Panc1 (cell line): ENCODE results near the gene NDRG3. TPM values are rescaled to one million over a fixed set of nuclear protein-coding genes. Genes with fewer than 3 reads are reported as not detected.

Source experiments
- ATAC-seq: fragments of 200-7000 bp; cut with Tn5 transposase; 2 replicates; pipeline ENCODE4 v1.9.1; 2020; ENCODE audit warnings: mild to moderate bottlenecking, moderate library complexity
- BruUV-seq: library from RNA; stranded (reverse); fragments of 400-500 nt; replicated peaks from 2 replicates; lab custom pipeline; 2021; lab: Mats Ljungman, UMichigan
- CTCF ChIA-PET: fragments of 300-600 bp; sonication (Branson Sonifier 250); formaldehyde crosslinking; loops from one replicate; lab custom pipeline; 2022; ENCODE audit warnings: antibody characterized with exemption; lab: Charles Lee
- POLR2A ChIA-PET: fragments of 300-600 bp; sonication (Branson Sonifier 250); formaldehyde crosslinking; loops from one replicate; lab custom pipeline; 2022; ENCODE audit warnings: antibody characterized with exemption; lab: Charles Lee
- DNase-seq: peaks from one replicate; pipeline ENCODE4 v3.0.0-alpha.2; 2010; ENCODE audit warnings: low read depth, low spot score
- H3K27ac ChIP-seq: 2 replicates; pipeline ENCODE4 v1.5.1; 2011; ENCODE audit warnings: mild to moderate bottlenecking, low read length, inconsistent platforms
- H3K27me3 ChIP-seq: fragments of 200-500 bp; sonication (Bioruptor generic); 2 replicates; pipeline ENCODE4 v1.6.0; 2014; ENCODE audit warnings: low read length, inconsistent platforms; ENCODE audit not compliant: control insufficient read depth, insufficient read depth
- H3K36me3 ChIP-seq: fragments of 200-500 bp; sonication (Bioruptor generic); 2 replicates; pipeline ENCODE4 v1.5.1; 2014; ENCODE audit warnings: inconsistent platforms, mild to moderate bottlenecking, low read length, moderate library complexity; ENCODE audit not compliant: control insufficient read depth, insufficient read depth
- H3K4me1 ChIP-seq: 2 replicates; pipeline ENCODE4 v1.5.1; 2011; ENCODE audit warnings: inconsistent platforms, mild to moderate bottlenecking, low read length, moderate library complexity; ENCODE audit not compliant: control insufficient read depth, insufficient read depth
- H3K4me3 ChIP-seq, 2 experiments: 2 replicates each; pipeline ENCODE4 v1.5.1; 2011 to 2012; ENCODE audit warnings: low read depth in 2 of 2, low read length in 2 of 2, mild to moderate bottlenecking in 2 of 2, inconsistent platforms in 1 of 2, moderate library complexity in 1 of 2
- H3K9me3 ChIP-seq: fragments of 200-500 bp; sonication (Bioruptor generic); 2 replicates; pipeline ENCODE4 v1.5.1; 2014; ENCODE audit warnings: low read depth, mild to moderate bottlenecking, inconsistent platforms, low read length, moderate library complexity; ENCODE audit not compliant: control insufficient read depth, insufficient read depth
- CTCF ChIP-seq: fragments of 450-650 bp; IDR thresholded peaks from 2 replicates; pipeline ENCODE4 v1.5.1; 2017; ENCODE audit warnings: mild to moderate bottlenecking
- POLR2AphosphoS5 ChIP-seq: IDR thresholded peaks from 2 replicates; pipeline ENCODE4 v1.6.1; 2012; ENCODE audit warnings: mild to moderate bottlenecking, low read depth, low read length, moderate library complexity
- REST ChIP-seq, 2 experiments: IDR thresholded peaks; 2 replicates each; pipeline ENCODE4 v1.6.1; 2011 to 2012; ENCODE audit warnings: low read depth in 2 of 2, control low read depth in 1 of 2, low read length in 1 of 2, mild to moderate bottlenecking in 1 of 2, moderate library complexity in 1 of 2; ENCODE audit not compliant: insufficient read depth in 1 of 2
- SIN3A ChIP-seq: IDR thresholded peaks from 2 replicates; pipeline ENCODE4 v1.6.1; 2012; ENCODE audit warnings: low read depth, mild to moderate bottlenecking, low read length, moderate library complexity, borderline replicate concordance; ENCODE audit not compliant: insufficient read depth
- TCF7L2 ChIP-seq: IDR thresholded peaks from 2 replicates; pipeline ENCODE4 v1.6.1; 2011; ENCODE audit warnings: mild to moderate bottlenecking, low read depth, low read length, inconsistent platforms
- in situ Hi-C: cut with HindIII; loops from 2 replicates; pipeline ENCODE4 v1.10.0; 2016; ENCODE audit warnings: low sequenced_read_pairs, low pct_unique_long_range_greater_than_20kb
- intact Hi-C: fragments of 100-400 bp; cut with micrococcal nuclease; formaldehyde crosslinking; loops from one replicate; pipeline ENCODE4 v1.10.0; 2022; ENCODE audit not compliant: unreplicated experiment
- total RNA-seq: library from RNA; stranded (reverse); gene quantifications from one replicate; pipeline ENCODE4 v1.2.1, GENCODE V29; 2021; ENCODE audit not compliant: unreplicated experiment

The NDRG3 gene
- total RNA-seq, 1 experiment from 2014 or later = 36.0 TPM

- Histone ChIP-seq H3K4me1 (no peaks in the 10 kb centered on the region), H3K4me3 (no peak overlapping the region), H3K27me3 (no peaks in the 10 kb centered on the region), H3K36me3 (no peaks in the 10 kb centered on the region), H3K27ac (no peak overlapping the region), H3K9me3 (no peaks in the 10 kb centered on the region)
- ChIA-PET POLR2A (interaction anchor here (0.5 kb wide), 1 partner anchor 39 kb away, joined by 9 read pairs; no protein-coding TSS in a partner anchor), CTCF (no interaction called here)
- no TSS peak for BruUV-seq
- in situ Hi-C loops (no loop called here), intact Hi-C loops (no loop called here)
- ATAC-seq (no peak), DNase-seq (no peak)
- TF ChIP-seq CTCF (no peak), POLR2AphosphoS5 (no peak), SIN3A (no peak), REST (IDR thresholded peaks at IDR 0.05; ENCODE audit: insufficient read depth in 1 of 2, low read depth in 2 of 2, low read length in 1 of 2) (no peak), TCF7L2 (no peak)
Measured at GRCh38 chr20:36656733-36657132, 89.2 kb downstream of the NDRG3 start.

GRCh38 chr20:36655004-36655403 is 90.9 kb downstream of the NDRG3 start:
- in situ Hi-C loops (no loop called here), intact Hi-C loops (no loop called here)
- no peaks in the 10 kb centered on the region for H3K9me3 ChIP-seq
- no peak overlapping the region for H3K27ac ChIP-seq
- no peak for TF ChIP-seq TCF7L2
- TF ChIP-seq POLR2AphosphoS5 = no peak
- TF ChIP-seq SIN3A = no peak
- no peak for TF ChIP-seq REST (IDR thresholded peaks at IDR 0.05; ENCODE audit: insufficient read depth in 1 of 2, low read depth in 2 of 2, low read length in 1 of 2)
- TF ChIP-seq CTCF = no peak
- H3K27me3 ChIP-seq = no peaks in the 10 kb centered on the region
- H3K36me3 ChIP-seq = no peaks in the 10 kb centered on the region
- ChIA-PET POLR2A (no interaction called here), CTCF (no interaction called here)
- H3K4me3 ChIP-seq = no peak overlapping the region
- no TSS peak for BruUV-seq
- no peaks in the 10 kb centered on the region for H3K4me1 ChIP-seq
- DNase-seq (no peak), ATAC-seq (no peak)
